Hematopoietic multipotent progenitor cell treated with erythropoietin and hydrocortisone succinate and interleukin-3 and kit ligand, for 8 days (in vitro differentiated cells): Measurements from ENCODE around the gene CACNA1I.
A peak's percentile ranks its signal among the peaks of the same experiment; 100 is the strongest.
"Not testable (repeated sequence)": the region's sequence is repeated elsewhere in the genome, so short reads cannot be mapped to it uniquely, and the experiment has no call there.

Experiments used
- DNase-seq: peaks from one replicate; pipeline ENCODE4 v3.0.0-alpha.2; 2015

The CACNA1I gene

DNA sequence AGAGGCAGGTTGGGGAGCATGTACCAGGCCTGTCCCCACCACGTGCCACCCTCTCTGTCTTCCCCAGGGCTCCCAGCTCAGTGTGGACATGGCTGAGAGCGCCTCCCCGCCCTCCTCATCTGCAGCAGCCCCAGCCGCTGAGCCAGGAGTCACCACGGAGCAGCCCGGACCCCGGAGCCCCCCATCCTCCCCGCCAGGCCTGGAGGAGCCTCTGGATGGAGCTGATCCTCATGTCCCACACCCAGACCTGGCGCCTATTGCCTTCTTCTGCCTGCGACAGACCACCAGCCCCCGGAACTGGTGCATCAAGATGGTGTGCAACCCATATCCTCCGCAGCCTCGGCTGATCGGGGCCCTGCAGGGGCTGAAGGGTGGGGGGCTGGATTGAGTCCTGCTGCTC lies at the start of gene CACNA1I:
Gene CACNA1I (plus strand): TSS at position 89 of the 400 bp plus-strand sequence. CDS start 0 bp downstream, at position 89.
- no peak for DNase-seq

GRCh38 chr22:39521106-39521885 lies 49.3 kb upstream of the CACNA1I start:
- peak; percentile 79 for DNase-seq

- not testable (repeated sequence) for DNase-seq
These were observed 48.5 kb upstream of the CACNA1I start for GRCh38 chr22:39522091-39522490.

DNA sequence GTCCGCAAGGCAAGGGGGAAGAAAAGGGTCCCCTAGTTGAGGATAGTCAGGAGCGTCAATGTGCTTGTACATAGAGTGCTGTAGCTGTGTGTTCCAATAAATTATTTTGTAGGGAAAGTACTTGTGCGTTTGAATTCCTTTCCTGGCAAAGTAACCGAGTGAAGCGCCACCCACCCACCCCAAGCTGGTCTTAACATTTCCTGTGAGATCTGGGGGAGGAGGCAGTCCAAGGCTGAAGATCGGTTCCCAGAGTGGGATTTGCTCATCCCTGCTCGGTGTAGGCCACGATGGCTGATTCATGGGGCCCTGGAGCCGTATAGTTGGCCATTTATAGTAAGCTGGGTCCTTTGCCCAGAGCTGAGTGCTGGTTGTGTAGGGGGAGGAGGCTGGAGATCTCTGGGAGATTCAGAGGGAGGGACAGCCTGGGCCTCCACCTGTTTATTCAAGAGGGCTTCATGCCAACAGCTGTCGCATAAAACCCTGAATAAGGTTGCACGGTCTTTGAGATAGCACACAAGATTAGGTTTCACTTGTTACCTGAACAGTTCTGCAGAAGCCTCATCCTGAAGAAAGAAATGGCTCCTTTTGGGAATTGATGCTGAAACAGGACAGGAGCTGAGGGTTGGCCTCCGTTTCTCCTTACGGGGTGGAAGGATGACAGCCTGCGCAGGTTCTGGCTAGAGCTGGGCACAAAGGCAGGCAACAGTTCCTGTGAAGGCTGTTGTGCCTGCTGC lies 47.8 kb upstream of the CACNA1I start:
- peak; percentile 57 for DNase-seq

DNA sequence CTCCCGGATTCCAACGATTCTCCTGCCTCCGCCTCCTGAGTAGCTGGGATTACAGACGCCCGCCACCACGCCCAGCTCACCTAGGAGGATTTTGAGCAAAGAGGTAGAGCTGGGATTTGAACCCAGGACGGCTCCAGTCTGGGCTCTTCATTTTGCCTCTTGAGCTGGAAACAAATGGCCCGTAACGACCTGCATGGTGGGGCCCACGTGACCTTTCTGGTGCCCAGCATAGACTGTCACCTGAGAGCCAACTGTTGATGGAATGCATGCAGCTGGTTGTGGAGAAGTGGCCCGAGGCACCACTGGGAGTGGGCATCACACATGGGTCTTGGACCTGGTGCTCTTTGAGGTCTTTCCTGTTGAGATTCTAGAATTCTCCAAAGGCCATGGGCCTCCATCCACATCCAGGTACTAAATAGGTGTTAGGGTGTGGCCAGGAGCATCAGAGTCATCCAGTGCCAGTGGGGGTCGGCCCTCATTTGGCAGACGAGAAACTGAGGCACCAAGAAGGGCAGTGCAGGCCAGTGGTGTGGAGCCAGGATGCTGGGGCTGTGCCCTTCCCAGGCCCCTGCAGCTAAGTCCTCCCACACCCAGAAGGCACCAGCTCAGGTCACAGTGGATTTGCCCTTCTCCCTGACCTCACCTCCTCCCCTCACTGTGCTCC lies 46.3 kb upstream of the CACNA1I start:
- no peak for DNase-seq

DNA sequence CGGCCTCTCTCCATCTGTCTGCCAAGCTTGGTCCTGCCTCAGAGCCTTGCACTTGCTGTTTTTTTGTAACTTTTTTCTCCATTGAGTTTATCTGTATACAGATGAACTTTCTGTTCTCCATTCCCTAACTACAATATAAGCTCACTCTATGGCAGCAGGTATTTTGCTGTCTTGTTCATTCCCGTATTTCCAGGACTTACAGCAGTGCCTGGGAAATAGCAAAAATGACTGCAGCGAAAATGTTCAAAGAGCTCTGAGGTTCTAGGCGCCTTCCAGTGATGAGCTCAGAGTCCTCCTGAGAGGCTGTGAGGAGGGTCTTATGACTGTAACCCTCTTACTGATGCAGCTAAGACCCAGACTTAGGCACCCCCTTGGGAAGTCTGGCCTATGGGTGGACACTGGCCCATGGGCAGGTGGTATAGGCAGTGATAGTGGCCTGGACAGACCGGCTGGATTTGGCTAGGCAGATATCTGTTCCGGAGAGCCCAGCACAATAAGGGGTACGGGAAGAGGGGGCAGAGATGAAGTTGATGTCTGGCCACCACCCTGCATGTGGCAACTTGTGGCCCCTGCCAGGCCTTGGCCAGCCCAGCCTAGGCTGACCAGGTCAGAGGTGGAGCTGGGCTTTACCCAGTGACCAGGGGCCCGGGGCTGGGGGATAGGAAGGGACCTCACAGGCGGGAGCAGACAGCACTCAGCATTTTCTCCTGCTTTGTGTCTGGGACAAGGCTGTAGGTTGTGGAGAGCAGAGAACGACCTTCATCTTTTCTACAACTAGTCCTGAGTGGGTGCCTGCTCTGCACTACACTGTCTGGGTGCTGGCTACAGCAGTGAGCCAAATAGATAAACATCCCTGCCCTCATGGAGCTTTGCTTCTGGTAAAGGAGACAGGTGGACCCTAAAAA lies 45.5 kb upstream of the CACNA1I start:
- peak; percentile 43 for DNase-seq

GRCh38 chr22:39525658-39525975 lies 44.9 kb upstream of the CACNA1I start:
- no peak for DNase-seq

DNA sequence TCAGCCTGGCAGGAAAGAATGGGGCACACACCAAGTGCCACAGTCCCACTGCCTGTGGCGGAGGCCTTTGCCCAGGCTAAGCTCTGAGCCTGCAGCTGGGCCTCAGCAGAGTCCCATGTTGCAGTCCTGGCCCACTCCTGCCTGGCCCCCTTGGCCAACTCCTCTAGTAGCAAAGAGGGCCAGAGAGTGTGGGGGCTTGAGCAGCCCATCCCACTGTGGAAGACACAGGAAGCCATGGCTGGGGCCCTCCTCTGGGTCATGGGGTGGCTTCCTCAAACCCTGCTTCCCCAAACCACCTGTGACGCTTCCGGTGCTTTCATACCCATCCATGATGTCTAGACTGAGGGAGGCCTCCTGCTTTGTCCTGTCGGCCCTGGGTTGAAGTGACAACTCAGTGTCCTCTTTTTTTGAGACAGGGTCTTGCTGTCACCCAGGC lies 43.8 kb upstream of the CACNA1I start:
- peak; percentile 37 for DNase-seq

GRCh38 chr22:39527481-39527961 lies 43.0 kb upstream of the CACNA1I start:
- no peak for DNase-seq

DNA sequence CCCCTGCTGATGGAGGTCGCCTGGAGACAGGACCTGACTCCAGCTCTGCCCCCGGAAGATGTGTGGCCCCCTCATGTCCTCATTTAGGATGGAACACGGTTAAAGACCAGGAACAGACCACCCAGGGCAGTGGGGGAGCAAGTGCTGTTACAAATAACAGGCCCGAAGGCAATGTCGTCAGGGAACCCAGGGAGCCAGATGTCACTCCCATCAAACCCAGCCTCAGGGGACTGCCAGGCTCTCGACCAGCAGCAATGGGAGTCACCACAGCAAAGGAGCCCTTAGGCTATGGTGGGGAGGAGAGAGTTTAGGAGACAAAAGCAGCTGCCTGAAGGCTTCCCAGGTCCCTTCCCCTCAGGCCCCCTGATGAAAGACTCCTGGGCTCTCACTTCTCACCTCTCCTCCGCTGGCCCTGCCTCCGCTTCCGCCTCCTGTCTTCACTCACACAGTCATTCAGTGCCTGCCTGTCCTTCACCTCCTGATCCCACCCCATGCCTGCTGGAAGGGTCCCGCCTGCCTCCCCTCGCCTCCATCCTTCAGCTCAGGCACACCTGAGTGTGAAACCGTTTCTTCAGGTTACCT lies 42.4 kb upstream of the CACNA1I start:
- DNase-seq, result no peak

DNA sequence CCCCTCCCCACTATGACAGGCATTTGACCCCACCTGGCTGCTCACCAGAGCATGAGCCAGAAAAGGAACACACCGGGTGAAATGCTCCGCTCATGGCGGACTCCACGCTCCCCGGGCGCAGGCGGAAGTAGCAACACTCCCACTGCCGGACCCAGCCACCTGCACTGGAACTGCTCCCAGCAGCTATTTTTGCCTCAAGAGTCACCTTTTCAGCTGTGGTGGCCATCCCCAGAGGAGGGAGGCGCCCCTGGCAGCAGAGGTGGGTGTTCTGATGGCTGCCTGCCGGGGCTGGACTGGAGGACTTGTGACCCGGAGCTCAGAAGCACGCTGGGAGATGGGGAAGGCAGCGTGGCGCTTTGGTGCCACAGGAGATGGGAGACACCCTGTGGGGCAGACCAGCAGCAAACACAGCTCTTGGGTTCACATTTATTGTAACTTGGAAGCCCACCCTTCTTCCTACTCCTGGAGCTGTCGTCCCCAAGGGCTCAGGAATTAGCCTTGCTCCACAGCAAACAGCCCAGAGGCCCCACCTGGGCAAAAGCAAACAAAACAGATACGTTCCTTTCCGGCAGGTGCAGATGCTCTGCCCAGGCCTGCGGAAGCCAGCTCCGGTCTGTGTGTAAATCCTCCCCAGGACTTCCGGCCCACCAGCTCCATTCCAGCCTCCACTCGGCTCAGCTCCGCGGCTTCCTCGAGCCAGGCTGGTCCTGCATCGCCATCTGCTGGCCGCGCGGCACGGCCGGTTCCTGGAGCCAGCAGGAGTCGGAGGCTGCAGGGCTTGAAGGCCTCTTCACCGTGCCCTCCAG lies 41.7 kb upstream of the CACNA1I start:
- DNase-seq, result peak; percentile 89

DNA sequence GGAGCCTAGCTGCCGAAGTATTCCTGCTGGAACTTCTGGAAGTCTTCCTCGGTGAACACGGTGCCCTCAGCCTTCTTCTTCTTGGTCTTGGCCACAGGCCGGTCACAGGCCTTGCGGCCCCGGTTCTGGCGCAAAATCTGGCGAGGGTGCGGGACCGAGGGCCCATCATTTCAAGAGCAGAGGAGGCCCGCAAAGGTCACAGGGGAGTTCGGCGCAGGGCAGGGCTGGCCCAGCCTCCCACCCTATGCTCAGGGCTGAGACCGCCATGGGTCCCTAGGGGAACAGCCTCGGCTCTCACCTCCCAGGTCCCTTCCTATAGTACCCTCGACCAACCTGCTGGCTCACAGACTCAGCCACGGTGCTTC lies 41.1 kb upstream of the CACNA1I start:
- no peak for DNase-seq

GRCh38 chr22:39530116-39530515 lies 40.4 kb upstream of the CACNA1I start:
- DNase-seq, result no peak

DNA sequence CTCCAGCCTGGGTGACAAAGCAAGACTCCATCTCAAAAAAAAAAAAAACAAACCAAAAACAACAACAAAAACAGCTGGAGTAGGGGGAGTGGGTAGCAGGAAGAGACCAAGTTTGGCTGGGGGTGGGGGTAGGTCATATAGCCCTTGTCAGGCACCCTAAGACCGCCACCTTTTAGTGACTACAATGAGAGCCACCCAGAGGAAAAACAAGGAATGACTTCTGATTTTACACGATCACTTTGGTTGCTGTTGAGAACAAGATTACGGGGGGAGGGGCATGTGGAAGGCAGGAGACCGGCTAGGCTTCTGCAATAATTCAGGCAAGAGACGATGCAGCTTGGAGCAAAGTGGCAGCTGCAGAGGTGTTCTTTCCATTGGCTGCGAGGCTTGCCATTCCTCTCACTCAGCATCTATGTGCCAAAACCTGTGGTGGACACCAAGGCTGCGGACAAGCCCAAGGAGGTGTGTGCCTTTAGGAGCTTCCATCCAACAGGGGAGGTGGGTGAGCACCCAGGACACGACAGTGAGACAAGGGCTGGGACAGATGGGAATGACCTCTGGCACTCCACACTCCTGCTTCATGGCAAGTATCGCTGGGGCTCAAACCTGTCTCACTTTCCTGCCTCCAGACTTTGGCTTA lies 39.7 kb upstream of the CACNA1I start:
- peak; percentile 73 for DNase-seq

GRCh38 chr22:39532215-39533073 lies 38.1 kb upstream of the CACNA1I start, which contains the start of gene RPS19BP1:
TSS of gene RPS19BP1 (minus strand) at chr22:39532748. CDS start at chr22:39532738, 10 bp downstream.
- DNase-seq, result peak; percentile 100

GRCh38 chr22:39534092-39534506 lies 36.5 kb upstream of the CACNA1I start:
- no peak for DNase-seq

DNA sequence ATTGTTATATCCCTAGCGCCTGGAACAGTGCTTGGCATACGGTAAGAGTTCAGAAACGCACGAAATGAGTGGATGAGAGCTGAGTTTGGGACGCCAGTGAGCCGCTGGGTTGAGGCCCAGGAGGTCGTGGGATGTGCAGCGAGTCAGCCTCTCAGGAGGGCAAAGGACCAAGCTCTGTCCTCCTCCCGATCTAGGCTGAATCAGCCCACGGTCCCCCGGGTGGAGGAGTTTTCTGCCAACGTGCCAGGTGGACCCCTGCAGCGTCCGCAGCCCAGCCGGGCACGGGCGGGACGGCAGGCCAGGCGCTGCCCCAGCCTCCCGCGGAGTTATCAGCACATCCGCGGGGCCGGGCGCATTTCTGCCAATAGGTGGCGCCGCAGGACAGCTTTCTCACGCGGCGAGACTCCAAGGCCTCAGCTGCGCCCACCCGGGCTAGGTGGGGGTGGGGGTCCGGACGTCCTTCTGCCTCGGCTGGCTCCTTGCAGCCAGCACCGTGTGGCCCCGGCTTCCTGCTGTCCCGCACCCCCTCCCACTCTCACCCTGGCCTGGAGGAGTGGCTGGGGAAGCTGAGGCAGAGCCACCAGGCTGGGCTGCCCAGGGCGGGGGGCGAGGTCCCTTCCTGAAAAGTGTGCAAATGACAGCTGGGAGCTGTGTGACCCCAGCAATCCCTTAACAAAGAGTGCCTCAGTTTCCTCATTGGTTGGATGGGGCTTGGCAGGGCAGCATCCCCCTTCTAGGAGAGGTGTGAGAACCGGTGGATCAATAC lies 35.8 kb upstream of the CACNA1I start:
- peak; percentile 71 for DNase-seq

DNA sequence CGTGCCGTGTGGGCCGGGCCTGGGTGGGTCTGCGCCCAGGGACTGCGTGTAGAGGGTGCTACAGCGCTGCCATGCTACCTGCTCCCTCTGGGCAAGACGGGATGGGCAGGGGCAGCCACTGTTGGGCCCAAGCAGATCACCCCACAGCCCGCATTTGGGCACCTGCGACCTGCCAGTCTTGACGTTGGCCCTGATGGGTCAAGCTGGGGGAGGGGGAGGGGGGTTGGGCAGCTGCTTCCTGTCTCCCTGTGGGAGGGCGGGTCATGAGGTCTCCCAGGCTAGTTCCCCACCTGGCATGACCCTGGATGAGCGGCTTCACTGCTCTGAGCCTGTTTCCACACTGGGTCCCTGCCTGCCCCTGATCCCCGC lies 35.2 kb upstream of the CACNA1I start:
- no peak for DNase-seq
